ENCODE results near the gene TMEM259.

GRCh38 chr19:991932-992669 is 28.8 kb downstream of the TMEM259 start:
- TF ChIP-seq CTCF (IDR thresholded peaks at IDR 0.05) = no peak
- no peak for TF ChIP-seq POLR2A (IDR thresholded peaks at IDR 0.05)
- no peak for TF ChIP-seq EP300 (IDR thresholded peaks at IDR 0.05)
